Keratinocyte (primary cell): ENCODE measurements around the gene INTS3.

ENCODE experiments used
- CTCF ChIP-seq, 3 experiments: IDR thresholded peaks in 1 of 3; conservative IDR thresholded peaks in 1 of 3; optimal IDR thresholded peaks in 1 of 3; 2 replicates in 2 of 3; 3 replicates in 1 of 3; pipeline versions ENCODE3 to v1.5.1; 2011; ENCODE audit warnings: low read length in 3 of 3, mild to moderate bottlenecking in 3 of 3, moderate library complexity in 2 of 3, control low read depth in 1 of 3, inconsistent platforms in 1 of 3; ENCODE audit not compliant: insufficient read depth in 2 of 3; ENCODE audit errors: extremely low read depth in 1 of 3
- EZH2 ChIP-seq: IDR thresholded peaks from one replicate; pipeline ENCODE4 v1.6.1; 2012; ENCODE audit warnings: inconsistent platforms, mild to moderate bottlenecking, low read length, moderate library complexity

- TF ChIP-seq EZH2 (no peak), CTCF (optimal IDR thresholded peaks at IDR 0.05 in 1 of 3, IDR thresholded peaks at IDR 0.05 in 1 of 3, conservative IDR thresholded peaks at IDR 0.05 in 1 of 3; ENCODE audit: extremely low read depth in 1 of 3, insufficient read depth in 2 of 3, low read length in 3 of 3) (no peak)
These were observed 35.7 kb downstream of the INTS3 start for GRCh38 chr1:153763365-153764225.
